RWPE1 (cell line): Measurements from ENCODE around the gene SH3RF1.

ENCODE experiments used
- CTCF ChIA-PET: fragments of 350-600 bp; sonication (Branson Sonifier 250); formaldehyde crosslinking; extraction: SDS; loops from one replicate; lab custom pipeline; 2021; lab: Yijun Ruan, JAX
- POLR2A ChIA-PET: fragments of 400-600 bp; formaldehyde crosslinking; extraction: SDS; loops from one replicate; lab custom pipeline; 2020; ENCODE audit warnings: antibody characterized with exemption; ENCODE audit not compliant: low non-redundant PET; lab: Yijun Ruan, JAX
- DNase-seq: peaks from one replicate; pipeline ENCODE4 v3.0.0; 2012; ENCODE audit warnings: low spot score
- H3K27ac ChIP-seq: fragments of 450-650 bp; 2 replicates; pipeline ENCODE4 v1.5.1; 2017
- CTCF ChIP-seq: fragments of 450-650 bp; conservative IDR thresholded peaks from 2 replicates; pipeline ENCODE4 v1.5.1; 2017; ENCODE audit warnings: low read depth, mild to moderate bottlenecking

Gene SH3RF1

GRCh38 chr4:169098054-169098497, 172.7 kb downstream of the SH3RF1 start:
- TF ChIP-seq CTCF, result no peak
- DNase-seq, result no peak
- CTCF ChIA-PET, result interaction anchor here (0.6 to 0.7 kb wide), 2 partner anchors 39 to 314 kb away, joined by 3 to 4 read pairs; no protein-coding TSS in a partner anchor
- POLR2A ChIA-PET, result no interaction called here
- no peak overlapping the region for H3K27ac ChIP-seq

GRCh38 chr4:169096221-169096620, 174.5 kb downstream of the SH3RF1 start:
- CTCF ChIA-PET, result no interaction called here
- POLR2A ChIA-PET, result no interaction called here
- DNase-seq, result no peak
- TF ChIP-seq CTCF, result no peak
- no peak overlapping the region for H3K27ac ChIP-seq

GRCh38 chr4:169094656-169095231, 176.0 kb downstream of the SH3RF1 start:
- no peak for TF ChIP-seq CTCF
- CTCF ChIA-PET, result no interaction called here
- no peak overlapping the region for H3K27ac ChIP-seq
- no peak for DNase-seq
- POLR2A ChIA-PET, result no interaction called here

GRCh38 chr4:169092889-169093522, 177.8 kb downstream of the SH3RF1 start:
- TF ChIP-seq CTCF, result no peak
- no peak for DNase-seq
- no peak overlapping the region for H3K27ac ChIP-seq
- CTCF ChIA-PET, result interaction anchor here (0.7 kb wide), 1 partner anchor 782 kb away, joined by 3 read pairs; no protein-coding TSS in a partner anchor
- POLR2A ChIA-PET, result no interaction called here

- H3K27ac ChIP-seq, result no peak overlapping the region
- ChIA-PET POLR2A (no interaction called here), CTCF (no interaction called here)
- no peak for DNase-seq
- no peak for TF ChIP-seq CTCF
Measured at GRCh38 chr4:169090484-169091215, 180.1 kb downstream of the SH3RF1 start.

- CTCF ChIA-PET, result interaction anchor here (0.6 kb wide), 1 partner anchor 65 kb away, joined by 3 read pairs; no protein-coding TSS in a partner anchor
- H3K27ac ChIP-seq, result no peak overlapping the region
- TF ChIP-seq CTCF, result no peak
- no peak for DNase-seq
- POLR2A ChIA-PET, result no interaction called here
Measured at GRCh38 chr4:169089004-169089403, 181.8 kb downstream of the SH3RF1 start.
